HG02970 (cell line): ENCODE data around the gene CIDEB.

Experiments used
- ATAC-seq: cut with Tn5 transposase; IDR thresholded peaks from one replicate; pipeline ENCODE4 v1.9.1; 2021; ENCODE audit warnings: mild to moderate bottlenecking, moderate library complexity, moderate number of reproducible peaks; ENCODE audit not compliant: unreplicated experiment, low FRiP score

Gene CIDEB

DNA sequence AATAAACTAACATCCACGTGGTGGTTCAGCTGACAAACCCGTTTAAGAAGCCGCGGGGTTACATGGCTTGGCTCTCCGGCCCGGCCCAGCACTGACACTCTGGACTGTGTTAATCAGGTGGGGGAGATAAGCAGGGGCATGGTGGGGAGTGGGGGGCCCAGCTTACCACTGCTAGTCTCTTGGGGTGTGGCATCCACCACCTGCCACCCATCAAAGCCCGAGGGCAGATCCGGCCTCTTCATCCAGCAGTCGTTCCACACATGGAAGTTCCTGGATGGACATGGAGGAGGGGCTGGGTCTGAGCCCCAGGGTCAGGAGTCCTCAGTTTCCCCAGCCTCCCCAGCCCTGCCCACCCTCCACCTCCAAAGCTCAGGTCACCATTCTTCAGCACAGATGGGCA is 49.7 kb downstream of the CIDEB start:
- ATAC-seq = no peak

GRCh38 chr14:24256960-24257359 is 50.8 kb downstream of the CIDEB start:
- no peak for ATAC-seq

DNA sequence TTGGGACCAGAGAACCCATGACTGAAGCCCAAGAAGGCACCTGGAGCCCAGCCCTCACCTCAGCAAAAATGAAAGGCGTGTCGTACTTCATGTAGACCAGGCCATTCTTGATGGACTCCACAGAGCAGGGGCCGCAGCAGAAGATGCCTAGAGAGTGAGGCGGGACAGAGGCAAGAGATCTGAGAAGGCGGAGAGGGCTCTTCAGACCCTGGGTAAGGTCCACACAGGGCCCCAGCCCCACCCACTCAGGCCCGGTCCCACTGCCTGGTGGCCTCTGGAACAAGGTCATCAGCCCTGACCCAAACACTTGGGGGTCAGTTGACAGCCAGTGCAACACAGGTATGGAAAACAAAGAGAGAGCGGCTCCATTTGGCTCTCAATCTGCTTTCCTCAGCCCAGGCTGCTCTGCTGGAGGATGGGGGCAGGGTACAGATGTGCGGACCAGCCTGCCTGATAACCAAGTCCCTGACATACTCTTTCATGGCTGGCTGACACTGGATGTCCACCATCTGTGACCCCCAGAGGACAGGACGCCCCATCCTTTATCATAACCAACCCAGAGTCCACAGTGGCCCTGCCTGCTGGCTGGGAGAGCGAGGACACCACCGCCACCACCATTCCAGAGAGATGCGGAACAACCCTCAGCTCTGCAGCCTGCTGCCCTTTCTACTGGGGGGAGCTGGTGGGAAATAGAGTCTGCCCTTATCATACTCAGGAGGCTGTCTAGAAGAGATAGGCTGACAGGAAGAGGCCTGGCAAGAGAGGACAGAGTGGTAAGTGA is 51.7 kb downstream of the CIDEB start:
- ATAC-seq = no peak

DNA sequence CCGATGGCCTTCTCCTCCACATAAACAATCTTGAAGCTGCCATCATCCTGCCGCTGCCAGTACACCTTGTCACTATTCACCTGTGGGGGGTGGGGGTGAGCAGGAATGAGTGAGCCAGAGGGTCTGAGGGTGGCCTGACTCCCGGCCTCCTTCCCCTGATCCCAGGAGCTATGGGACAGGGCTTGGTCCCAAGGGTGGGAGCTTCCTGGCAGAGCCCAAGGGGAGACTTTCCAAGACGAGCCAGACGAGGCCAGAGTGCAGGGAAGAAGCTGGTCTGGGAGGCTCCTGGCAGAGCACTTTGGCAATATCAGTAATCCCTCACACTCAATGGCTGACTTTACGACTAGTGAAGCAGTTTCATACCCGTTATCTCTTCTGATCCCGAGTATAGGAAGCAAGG is 52.3 kb downstream of the CIDEB start:
- ATAC-seq = no peak
